Measurements from ENCODE around the gene PTRH2.
"Not testable (repeated sequence)": the region's sequence is repeated elsewhere in the genome, so short reads cannot be mapped to it uniquely, and the experiment has no call there.

Gene PTRH2

GRCh38 chr17:59675231-59675630 is 32.0 kb downstream of the PTRH2 start:
- in situ Hi-C loops (cut with HindIII; ENCODE audit: low sequenced_read_pairs), result no loop called here

DNA sequence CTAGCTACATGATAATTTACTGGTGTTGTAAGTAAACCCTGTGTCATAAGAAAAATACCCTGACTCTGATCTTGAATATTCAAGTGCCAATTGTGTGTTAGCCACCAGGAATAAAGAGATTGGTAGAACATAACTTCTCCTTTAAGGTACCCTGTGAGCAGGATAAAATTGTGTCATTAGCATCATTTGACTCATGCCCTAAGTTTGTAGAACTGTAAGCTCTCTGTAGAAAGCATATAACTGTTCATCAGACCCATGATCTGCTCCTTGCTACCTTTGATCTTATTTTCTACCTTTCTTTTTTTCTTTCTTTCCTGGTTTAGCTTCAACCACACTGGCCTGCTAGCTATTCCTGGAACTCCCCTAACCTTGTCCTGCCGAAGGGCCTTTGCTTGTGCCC is 35.8 kb downstream of the PTRH2 start:
- in situ Hi-C loops (cut with HindIII; ENCODE audit: low sequenced_read_pairs), result no loop called here

DNA sequence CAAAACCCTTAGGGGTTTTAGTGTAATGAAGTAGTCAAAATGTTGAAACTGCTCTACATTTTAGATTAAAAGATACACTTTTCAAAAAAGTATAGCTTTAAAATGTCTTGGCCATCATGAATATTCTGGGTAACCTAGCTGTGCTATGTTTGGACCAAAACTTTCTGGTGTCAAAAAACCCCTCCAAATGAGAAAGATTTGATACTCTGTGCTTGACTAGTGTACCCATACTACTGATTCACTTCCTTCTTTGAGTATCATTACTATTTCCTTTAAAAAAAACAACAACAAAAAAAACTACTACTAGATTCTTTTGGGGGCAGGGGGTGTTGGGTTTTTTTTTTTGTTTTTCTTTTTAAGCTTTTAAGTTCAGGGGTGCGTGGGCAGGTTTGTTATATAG is 37.3 kb downstream of the PTRH2 start:
- in situ Hi-C loops (cut with HindIII; ENCODE audit: low sequenced_read_pairs), result loop anchor here (5.0 kb wide), 1 partner anchor 48 kb away; no protein-coding TSS in a partner anchor

- in situ Hi-C loops (cut with HindIII; ENCODE audit: low sequenced_read_pairs), result loop anchor here (5.0 kb wide), 1 partner anchor 47 kb away; no protein-coding TSS in a partner anchor
These were observed 37.8 kb downstream of the PTRH2 start for GRCh38 chr17:59669411-59669810.

- in situ Hi-C loops (cut with HindIII; ENCODE audit: low sequenced_read_pairs), result loop anchor here (5.0 kb wide), 1 partner anchor 47 kb away; no protein-coding TSS in a partner anchor
These were observed 38.4 kb downstream of the PTRH2 start for GRCh38 chr17:59668816-59669215.

GRCh38 chr17:59666235-59666634 is 41.0 kb downstream of the PTRH2 start:
- in situ Hi-C loops (cut with HindIII; ENCODE audit: low sequenced_read_pairs), result loop anchor here (5.0 kb wide), 1 partner anchor 44 kb away; no protein-coding TSS in a partner anchor

- in situ Hi-C loops (cut with HindIII; ENCODE audit: low sequenced_read_pairs), result not testable (repeated sequence)
These were observed 50.6 kb downstream of the PTRH2 start for GRCh38 chr17:59656624-59657023.

DNA sequence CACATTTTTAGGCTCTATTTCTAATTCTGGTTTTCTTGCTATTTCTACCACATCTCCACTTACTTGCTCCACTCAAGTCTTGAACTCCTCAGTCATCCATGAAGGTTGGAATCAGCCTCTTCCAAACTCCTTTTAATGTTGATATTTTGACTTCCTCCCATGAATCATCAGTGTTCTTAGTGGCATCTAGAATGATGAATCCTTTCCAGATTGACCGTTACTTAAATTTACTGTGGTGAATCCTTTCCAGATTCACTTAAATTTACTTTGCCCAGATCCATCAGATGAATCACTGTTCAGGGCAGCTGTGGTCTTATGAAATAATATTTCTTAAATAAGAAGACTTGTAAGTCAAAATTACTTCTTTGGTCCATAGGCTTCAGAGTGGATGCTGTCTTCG is 55.1 kb downstream of the PTRH2 start:
- in situ Hi-C loops (cut with HindIII; ENCODE audit: low sequenced_read_pairs), result no loop called here

- in situ Hi-C loops (cut with HindIII; ENCODE audit: low sequenced_read_pairs), result no loop called here
These were observed 55.9 kb downstream of the PTRH2 start for GRCh38 chr17:59651346-59651745.

DNA sequence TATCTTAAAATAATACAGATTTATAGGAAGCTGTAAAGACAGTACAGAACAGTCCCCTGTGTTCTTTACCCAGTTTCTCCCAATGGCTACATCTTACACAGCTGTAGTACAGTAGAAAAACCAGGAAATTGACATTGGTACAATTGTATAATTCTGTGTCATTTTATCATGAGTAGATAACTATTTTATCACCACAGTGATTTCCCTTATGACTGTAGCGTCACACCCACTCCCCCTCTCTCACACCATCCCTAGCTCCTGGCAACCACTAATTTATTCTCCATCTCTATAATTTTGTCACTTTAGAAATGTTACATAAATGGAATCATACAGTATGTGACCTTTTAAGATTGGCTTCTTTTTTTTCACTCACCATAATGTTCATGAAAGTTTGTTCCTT is 56.6 kb downstream of the PTRH2 start:
- in situ Hi-C loops (cut with HindIII; ENCODE audit: low sequenced_read_pairs), result no loop called here

GRCh38 chr17:59649886-59650285 is 57.3 kb downstream of the PTRH2 start:
- in situ Hi-C loops (cut with HindIII; ENCODE audit: low sequenced_read_pairs), result no loop called here

All from endothelial cell of hepatic sinusoid (primary cell).